SK-N-SH treated with all-trans-retinoic acid at 6 μM for 48 hours (cell line): ENCODE results near the gene IQSEC3.
"Not testable (repeated sequence)": the region's sequence is repeated elsewhere in the genome, so short reads cannot be mapped to it uniquely, and the experiment has no call there.

Experiments used
- ATAC-seq: fragments of 200-7000 bp; cut with Tn5 transposase; 3 replicates; pipeline ENCODE4 v1.9.1; 2020; ENCODE audit warnings: mild to moderate bottlenecking, moderate library complexity
- CSDC2 ChIP-seq: fragments of 250-450 bp; sonication (Bioruptor Pico); IDR thresholded peaks from 2 replicates; pipeline ENCODE4 v1.5.0; 2020; ENCODE audit warnings: mild to moderate bottlenecking, moderate library complexity
- ESRRG ChIP-seq: fragments of 250-450 bp; sonication (Bioruptor Pico); IDR thresholded peaks from 2 replicates; pipeline ENCODE4 v1.6.1; 2021; ENCODE audit warnings: mild to moderate bottlenecking
- GLIS3 ChIP-seq: fragments of 250-450 bp; sonication (Bioruptor Pico); IDR thresholded peaks from 2 replicates; pipeline ENCODE4 v1.5.0; 2020; ENCODE audit warnings: mild to moderate bottlenecking, moderate library complexity
- OSR1 ChIP-seq: fragments of 250-450 bp; sonication (Bioruptor Pico); IDR thresholded peaks from 2 replicates; pipeline ENCODE4 v1.8.0; 2022; ENCODE audit warnings: moderate library complexity, mild to moderate bottlenecking, inconsistent platforms
- PPARA ChIP-seq: fragments of 250-450 bp; sonication (Bioruptor Pico); IDR thresholded peaks from 2 replicates; pipeline ENCODE4 v1.5.0; 2020; ENCODE audit warnings: mild to moderate bottlenecking, borderline replicate concordance
- RARB ChIP-seq: fragments of 250-450 bp; sonication (Bioruptor Pico); IDR thresholded peaks from 2 replicates; pipeline ENCODE4 v1.8.0; 2021; ENCODE audit warnings: mild to moderate bottlenecking, moderate library complexity
- TCF4 ChIP-seq: fragments of 250-450 bp; sonication (Bioruptor Pico); IDR thresholded peaks from 2 replicates; pipeline ENCODE4 v1.8.0; 2021; ENCODE audit warnings: mild to moderate bottlenecking, moderate library complexity, borderline replicate concordance
- TOX ChIP-seq: fragments of 250-450 bp; sonication (Bioruptor Pico); IDR thresholded peaks from 2 replicates; pipeline ENCODE4 v1.8.0; 2021; ENCODE audit warnings: mild to moderate bottlenecking, moderate library complexity, borderline replicate concordance
- ZC3H10 ChIP-seq: fragments of 250-450 bp; sonication (Bioruptor Pico); IDR thresholded peaks from 2 replicates; pipeline ENCODE4 v1.5.1; 2021; ENCODE audit warnings: mild to moderate bottlenecking, moderate library complexity
- ZFP30 ChIP-seq: fragments of 450-650 bp; formaldehyde crosslinking; IDR thresholded peaks from 2 replicates; pipeline ENCODE4 v1.5.0; 2022; ENCODE audit warnings: mild to moderate bottlenecking, moderate library complexity
- ZNF70 ChIP-seq: fragments of 450-650 bp; formaldehyde crosslinking; IDR thresholded peaks from 2 replicates; pipeline ENCODE4 v1.5.0; 2020; ENCODE audit warnings: mild to moderate bottlenecking, moderate library complexity
- ZNF8 ChIP-seq: fragments of 450-650 bp; formaldehyde crosslinking; IDR thresholded peaks from 2 replicates; pipeline ENCODE4 v1.5.0; 2020; ENCODE audit warnings: mild to moderate bottlenecking, moderate library complexity
- TF ChIP-seq, protein P1 (sequence below): fragments of 250-450 bp; sonication (Bioruptor Pico); IDR thresholded peaks from 2 replicates; pipeline ENCODE4 v1.5.1; 2021; ENCODE audit warnings: mild to moderate bottlenecking, moderate library complexity
- TF ChIP-seq, protein P2 (sequence below): fragments of 250-450 bp; sonication (Bioruptor Pico); IDR thresholded peaks from 2 replicates; pipeline ENCODE4 v1.5.1; 2020; ENCODE audit warnings: low read depth, mild to moderate bottlenecking, moderate library complexity
- TF ChIP-seq, protein P3 (sequence below): fragments of 250-450 bp; sonication (Bioruptor Pico); IDR thresholded peaks from 2 replicates; pipeline ENCODE4 v1.8.0; 2021; ENCODE audit warnings: low read depth, mild to moderate bottlenecking, moderate library complexity, borderline replicate concordance
- TF ChIP-seq, protein P4 (sequence below): fragments of 250-450 bp; sonication (Bioruptor Pico); IDR thresholded peaks from 2 replicates; pipeline ENCODE4 v1.5.0; 2020; ENCODE audit warnings: mild to moderate bottlenecking, moderate library complexity

The IQSEC3 gene

DNA sequence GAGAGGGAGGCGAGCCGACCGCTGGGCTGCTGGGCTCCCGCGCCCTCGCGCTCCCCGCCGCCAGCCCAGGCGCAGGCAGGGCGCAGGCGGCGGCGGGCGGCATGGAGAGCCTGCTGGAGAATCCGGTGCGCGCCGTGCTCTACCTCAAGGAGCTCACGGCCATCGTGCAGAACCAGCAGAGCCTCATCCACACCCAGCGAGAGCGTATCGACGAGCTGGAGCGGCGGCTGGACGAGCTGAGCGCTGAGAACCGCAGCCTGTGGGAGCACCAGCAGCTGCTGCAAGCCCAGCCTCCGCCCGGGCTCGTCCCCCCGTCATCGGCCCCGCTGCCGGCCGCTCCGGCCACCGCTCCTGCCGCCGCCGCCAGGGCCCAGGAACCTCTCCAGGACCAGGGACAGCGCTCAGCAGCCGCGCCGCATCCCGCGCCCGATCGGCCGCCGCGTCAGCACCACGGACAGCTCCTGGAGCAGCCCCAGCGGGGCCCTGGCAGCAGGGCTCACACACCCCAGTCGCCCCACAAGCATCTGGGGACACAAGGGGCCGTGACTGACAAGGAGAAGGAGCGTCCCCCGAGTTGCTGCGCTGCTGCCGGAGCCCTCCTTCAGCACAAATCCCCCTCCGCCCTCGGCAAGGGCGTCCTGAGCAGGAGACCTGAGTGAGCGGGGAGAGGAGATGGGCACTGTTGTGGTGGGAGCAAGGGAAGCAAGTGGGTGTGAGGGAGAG is 376 bp downstream of the IQSEC3 start:
- peak; percentile 97 for ATAC-seq

DNA sequence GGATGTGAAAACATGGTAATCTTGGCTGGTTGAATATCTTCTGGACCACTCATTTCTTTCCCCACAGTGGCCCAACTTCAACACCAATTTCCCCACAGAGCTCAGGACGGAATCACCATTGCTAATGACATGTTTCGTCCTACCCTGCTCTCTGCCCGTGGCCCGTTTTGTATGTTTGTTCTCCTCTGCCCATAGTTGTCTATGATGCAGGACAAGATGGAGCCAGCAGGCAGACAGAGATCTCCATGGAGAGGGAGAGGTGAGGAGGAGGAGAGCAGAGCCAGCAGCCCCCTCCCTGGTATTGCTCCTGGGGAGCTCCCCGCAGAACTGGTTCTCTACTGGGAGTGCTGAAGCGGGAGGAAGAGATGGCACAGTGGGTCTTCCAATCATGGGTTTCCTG is 3.1 kb downstream of the IQSEC3 start:
- not testable (repeated sequence) for ATAC-seq

DNA sequence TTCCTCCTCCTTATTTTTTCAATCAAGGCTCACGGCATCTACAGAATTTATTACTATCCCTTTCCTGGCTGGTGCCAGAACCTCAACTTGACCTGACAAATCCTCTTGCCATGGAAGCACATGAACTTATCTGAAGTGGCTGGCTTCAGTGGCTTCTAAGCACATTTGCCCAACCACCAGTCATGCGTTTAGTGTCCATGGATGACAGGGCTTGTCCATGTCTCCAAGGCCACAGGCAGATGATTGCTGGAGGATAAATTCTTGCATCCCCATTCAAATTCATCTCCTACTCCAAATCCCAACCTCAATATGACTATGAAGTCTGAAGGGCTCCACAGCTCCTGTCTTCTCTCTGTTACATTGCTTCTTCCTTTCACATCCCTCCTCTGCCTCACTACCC is 4.0 kb downstream of the IQSEC3 start:
- ATAC-seq: not testable (repeated sequence)

DNA sequence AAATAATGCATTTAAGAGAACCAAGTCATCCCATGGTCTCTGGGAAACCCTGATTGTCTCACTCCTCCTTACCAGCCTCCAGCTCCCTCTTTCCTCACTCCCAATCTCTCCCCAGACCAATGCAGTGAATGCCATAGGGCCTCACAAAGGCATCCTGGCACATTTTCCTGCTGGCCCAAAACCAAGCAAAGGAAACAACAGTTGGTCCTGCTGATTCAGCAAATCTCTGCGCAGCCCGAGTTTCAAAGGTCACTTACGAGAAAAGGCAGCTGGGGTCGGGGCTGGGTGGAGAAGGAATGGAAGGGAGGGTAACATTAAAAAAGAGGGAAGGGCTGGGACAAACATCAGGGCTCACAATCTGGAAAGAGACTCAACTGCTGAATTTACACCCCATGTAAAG is 5.5 kb downstream of the IQSEC3 start:
- ATAC-seq: not testable (repeated sequence)

DNA sequence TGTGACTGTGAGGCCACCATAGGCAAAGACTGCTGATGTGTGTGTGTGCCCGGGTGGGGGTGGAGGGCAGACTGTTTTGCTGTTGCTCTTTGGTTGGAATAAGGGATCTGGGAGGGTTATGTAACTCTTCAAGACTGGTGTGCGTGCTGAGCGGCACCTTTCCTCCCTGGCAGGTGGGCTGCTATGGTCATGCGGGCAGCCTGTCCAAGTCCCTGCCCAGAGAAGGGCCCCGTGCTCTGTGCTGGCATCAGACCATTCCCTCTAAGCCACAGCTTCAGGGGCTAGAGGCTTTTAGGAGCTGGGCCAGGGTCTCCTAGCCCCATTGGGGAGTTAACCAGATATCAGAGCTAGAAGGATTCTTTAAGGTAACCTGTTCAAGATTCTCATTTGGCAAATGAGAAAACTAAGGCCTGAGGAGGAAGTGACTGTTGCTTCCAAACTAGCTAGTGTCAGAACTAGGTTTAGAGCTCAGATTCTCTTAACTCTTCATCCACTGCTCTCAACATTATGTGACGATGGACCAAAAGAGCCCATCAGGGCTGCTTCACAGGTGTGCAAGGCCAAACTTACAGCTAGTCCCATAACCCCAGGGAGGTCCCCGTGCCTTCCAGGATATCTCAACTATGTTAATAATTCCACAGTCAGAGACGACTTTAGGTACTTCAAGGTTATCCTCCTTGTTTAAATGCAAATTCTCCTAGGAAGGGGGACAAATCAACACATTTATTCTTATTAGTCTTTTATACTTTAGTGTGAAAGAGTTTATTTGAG is 8.0 kb downstream of the IQSEC3 start:
- not testable (repeated sequence) for ATAC-seq

DNA sequence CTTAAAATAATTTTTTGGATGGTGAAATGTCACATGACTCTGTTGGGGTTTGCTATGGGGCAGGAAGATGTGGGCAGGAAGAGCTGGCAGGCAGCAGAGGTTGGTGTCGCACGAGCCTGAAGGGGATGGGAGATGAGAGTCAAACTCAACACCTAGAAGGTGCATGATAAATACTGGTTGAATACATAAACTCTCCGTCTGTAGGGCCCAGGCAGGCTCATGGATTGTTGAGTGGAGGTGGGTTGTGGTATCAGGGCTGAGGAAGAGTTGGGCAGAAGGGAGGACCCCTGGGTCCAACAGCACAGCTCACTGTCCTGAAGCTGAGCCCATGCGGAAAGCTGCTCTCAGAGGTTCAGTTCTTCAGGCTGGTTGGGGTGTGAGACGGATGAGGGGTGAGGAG is 9.0 kb downstream of the IQSEC3 start:
- ATAC-seq: not testable (repeated sequence)

DNA sequence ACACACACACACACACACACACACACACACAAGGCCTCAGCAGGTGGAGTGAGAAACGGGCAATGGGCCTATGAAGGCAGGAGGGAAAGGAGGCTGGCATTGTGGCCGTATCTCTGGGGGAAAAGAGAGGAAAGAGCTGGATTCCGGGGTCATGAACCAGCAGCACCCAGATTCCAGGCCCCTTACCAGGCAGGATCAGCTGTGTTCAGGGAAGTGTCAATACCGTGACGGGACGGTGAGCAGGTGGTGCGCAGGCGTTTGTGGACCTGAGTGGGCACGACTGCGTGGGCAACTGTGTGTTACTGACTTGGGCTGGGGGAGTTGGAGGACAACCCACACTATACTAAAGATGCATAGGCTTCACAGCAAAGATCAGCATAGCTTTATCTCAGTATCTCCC is 9.5 kb downstream of the IQSEC3 start:
- not testable (repeated sequence) for ATAC-seq

DNA sequence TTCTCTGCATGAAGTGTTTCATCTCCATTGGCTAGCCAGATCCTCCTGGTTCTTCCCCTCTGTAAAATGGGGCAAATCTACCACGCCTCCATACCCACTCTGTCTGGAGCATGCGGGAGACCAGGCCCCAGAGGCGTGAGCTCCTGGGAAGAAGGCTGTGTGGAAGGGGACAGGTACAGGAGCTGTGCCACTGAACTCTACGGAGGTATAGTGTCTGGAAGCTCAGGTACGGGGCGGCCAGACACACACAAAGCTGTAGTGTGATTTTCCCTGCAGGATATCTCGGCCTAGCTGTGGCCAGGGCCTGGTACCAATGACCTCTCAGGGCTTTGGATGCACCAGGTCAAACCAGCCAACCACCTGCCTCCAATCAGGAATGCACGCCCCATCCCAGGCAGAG is 10.0 kb downstream of the IQSEC3 start:
- not testable (repeated sequence) for ATAC-seq

DNA sequence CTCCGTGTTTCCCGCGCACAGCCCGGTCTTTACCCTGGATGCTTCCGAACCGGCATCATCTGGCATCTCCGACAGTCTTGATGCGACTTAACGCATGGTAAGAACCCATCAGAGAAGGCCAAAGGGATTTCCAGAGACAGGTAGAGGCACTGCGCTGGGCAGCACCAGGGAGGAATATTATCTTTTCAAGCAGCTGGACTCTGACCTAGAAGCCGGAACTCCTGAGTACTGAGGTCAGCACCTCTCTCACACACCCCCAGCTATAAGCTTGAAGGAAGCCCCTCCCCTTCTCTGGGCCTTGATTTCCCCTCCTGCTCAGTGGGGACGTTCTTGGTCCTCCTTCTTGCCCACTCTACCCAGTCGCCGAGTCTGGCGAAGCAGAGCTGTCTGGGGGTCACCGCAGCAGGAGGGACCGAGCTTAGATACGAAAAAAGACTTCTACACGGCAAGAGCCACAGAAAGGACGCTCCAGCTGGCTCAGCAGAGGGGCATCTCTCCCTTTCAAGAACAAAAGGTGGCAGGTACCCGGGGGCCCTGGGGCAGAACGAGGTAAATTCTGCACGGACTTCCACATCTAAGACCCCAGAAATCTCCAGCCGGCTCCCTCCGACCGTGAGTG is 10.6 kb downstream of the IQSEC3 start:
- not testable (repeated sequence) for ATAC-seq

DNA sequence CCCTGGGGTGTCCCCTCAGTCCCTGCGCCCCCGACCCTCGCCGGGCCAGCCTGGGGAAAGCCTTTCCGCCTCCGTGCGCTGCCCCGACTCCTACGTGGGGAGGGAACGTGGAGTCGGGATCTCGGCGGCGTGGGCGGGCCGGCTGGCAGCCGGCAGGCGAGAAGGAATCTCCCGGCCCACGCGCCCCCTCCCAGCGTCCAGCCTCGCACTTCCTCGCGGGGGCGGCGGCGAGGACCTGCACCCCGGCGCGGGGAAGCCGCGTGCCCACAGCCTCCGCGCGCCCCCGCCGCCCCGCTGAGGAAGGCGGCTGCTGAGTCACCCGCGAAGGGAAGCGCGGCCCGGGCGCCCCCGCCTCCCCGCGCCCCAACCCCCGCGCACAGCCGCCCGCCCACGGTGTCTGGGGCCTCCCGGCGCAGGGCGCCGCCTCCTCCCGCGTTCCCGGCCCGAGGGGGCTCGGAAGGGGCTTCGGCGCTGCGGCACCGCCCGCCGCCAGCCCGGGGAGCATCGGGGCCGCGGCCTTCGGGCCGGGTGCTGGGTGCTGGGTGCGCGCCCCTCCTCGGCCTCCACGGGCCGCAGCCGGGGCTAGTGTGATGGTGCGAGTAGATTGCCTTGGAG is 11.3 kb downstream of the IQSEC3 start:
- ATAC-seq: not testable (repeated sequence)

DNA sequence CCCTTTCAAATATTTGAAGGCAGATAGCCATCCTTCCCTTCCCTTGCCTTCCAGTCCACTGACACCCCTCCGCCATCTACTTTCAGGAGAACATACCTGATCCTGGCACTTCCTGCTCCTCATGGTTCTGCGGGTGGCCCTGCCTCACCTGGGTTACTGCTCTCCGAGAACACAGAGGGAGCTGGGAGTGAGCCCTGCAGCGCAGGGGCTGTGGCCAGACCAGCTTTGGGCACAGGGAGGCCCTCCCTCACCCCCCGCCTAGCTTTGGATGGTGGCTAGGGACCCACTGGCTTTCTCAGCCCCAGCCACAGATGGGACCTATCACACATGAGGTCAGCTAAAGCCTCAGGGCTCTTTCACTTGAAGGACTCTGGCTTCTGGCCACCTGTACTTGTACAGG is 12.4 kb downstream of the IQSEC3 start:
- no peak for ATAC-seq
- TF ChIP-seq, protein P1, sequence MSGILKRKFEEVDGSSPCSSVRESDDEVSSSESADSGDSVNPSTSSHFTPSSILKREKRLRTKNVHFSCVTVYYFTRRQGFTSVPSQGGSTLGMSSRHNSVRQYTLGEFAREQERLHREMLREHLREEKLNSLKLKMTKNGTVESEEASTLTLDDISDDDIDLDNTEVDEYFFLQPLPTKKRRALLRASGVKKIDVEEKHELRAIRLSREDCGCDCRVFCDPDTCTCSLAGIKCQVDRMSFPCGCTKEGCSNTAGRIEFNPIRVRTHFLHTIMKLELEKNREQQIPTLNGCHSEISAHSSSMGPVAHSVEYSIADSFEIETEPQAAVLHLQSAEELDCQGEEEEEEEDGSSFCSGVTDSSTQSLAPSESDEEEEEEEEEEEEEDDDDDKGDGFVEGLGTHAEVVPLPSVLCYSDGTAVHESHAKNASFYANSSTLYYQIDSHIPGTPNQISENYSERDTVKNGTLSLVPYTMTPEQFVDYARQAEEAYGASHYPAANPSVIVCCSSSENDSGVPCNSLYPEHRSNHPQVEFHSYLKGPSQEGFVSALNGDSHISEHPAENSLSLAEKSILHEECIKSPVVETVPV (CRISPR knock-in tag): no peak
- TF ChIP-seq CSDC2 (CRISPR knock-in tag) (no peak), GLIS3 (no peak), ZC3H10 (CRISPR knock-in tag) (no peak), ZNF70 (CRISPR knock-in tag) (no peak), ESRRG (no peak), ZNF8 (CRISPR knock-in tag) (no peak), OSR1 (CRISPR knock-in tag) (no peak), ZFP30 (CRISPR knock-in tag) (no peak), TCF4 (CRISPR knock-in tag) (no peak), TOX (CRISPR knock-in tag) (no peak), RARB (CRISPR knock-in tag) (no peak), PPARA (no peak)
- TF ChIP-seq, protein P2, sequence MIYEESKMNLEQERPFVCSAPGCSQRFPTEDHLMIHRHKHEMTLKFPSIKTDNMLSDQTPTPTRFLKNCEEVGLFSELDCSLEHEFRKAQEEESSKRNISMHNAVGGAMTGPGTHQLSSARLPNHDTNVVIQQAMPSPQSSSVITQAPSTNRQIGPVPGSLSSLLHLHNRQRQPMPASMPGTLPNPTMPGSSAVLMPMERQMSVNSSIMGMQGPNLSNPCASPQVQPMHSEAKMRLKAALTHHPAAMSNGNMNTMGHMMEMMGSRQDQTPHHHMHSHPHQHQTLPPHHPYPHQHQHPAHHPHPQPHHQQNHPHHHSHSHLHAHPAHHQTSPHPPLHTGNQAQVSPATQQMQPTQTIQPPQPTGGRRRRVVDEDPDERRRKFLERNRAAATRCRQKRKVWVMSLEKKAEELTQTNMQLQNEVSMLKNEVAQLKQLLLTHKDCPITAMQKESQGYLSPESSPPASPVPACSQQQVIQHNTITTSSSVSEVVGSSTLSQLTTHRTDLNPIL (CRISPR knock-in tag): no peak
- TF ChIP-seq, protein P3, sequence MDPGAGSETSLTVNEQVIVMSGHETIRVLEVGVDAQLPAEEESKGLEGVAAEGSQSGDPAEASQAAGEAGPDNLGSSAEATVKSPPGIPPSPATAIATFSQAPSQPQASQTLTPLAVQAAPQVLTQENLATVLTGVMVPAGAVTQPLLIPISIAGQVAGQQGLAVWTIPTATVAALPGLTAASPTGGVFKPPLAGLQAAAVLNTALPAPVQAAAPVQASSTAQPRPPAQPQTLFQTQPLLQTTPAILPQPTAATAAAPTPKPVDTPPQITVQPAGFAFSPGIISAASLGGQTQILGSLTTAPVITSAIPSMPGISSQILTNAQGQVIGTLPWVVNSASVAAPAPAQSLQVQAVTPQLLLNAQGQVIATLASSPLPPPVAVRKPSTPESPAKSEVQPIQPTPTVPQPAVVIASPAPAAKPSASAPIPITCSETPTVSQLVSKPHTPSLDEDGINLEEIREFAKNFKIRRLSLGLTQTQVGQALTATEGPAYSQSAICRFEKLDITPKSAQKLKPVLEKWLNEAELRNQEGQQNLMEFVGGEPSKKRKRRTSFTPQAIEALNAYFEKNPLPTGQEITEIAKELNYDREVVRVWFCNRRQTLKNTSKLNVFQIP (CRISPR knock-in tag): no peak
- TF ChIP-seq, protein P4, sequence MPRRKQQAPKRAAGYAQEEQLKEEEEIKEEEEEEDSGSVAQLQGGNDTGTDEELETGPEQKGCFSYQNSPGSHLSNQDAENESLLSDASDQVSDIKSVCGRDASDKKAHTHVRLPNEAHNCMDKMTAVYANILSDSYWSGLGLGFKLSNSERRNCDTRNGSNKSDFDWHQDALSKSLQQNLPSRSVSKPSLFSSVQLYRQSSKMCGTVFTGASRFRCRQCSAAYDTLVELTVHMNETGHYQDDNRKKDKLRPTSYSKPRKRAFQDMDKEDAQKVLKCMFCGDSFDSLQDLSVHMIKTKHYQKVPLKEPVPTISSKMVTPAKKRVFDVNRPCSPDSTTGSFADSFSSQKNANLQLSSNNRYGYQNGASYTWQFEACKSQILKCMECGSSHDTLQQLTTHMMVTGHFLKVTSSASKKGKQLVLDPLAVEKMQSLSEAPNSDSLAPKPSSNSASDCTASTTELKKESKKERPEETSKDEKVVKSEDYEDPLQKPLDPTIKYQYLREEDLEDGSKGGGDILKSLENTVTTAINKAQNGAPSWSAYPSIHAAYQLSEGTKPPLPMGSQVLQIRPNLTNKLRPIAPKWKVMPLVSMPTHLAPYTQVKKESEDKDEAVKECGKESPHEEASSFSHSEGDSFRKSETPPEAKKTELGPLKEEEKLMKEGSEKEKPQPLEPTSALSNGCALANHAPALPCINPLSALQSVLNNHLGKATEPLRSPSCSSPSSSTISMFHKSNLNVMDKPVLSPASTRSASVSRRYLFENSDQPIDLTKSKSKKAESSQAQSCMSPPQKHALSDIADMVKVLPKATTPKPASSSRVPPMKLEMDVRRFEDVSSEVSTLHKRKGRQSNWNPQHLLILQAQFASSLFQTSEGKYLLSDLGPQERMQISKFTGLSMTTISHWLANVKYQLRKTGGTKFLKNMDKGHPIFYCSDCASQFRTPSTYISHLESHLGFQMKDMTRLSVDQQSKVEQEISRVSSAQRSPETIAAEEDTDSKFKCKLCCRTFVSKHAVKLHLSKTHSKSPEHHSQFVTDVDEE (CRISPR knock-in tag): no peak
